ENCODE measurements around the gene TEX2.
"Not testable (repeated sequence)": the region's sequence is repeated elsewhere in the genome, so short reads cannot be mapped to it uniquely, and the experiment has no call there.

The TEX2 gene

GRCh38 chr17:64213995-64214811 is 48.9 kb downstream of the TEX2 start:
- no peak for DNase-seq (ENCODE audit: low read depth)

GRCh38 chr17:64212122-64212521 is 50.9 kb downstream of the TEX2 start:
- peak; percentile 79 for DNase-seq (ENCODE audit: low read depth)

GRCh38 chr17:64209983-64210382 is 53.1 kb downstream of the TEX2 start:
- DNase-seq (ENCODE audit: low read depth): no peak

DNA sequence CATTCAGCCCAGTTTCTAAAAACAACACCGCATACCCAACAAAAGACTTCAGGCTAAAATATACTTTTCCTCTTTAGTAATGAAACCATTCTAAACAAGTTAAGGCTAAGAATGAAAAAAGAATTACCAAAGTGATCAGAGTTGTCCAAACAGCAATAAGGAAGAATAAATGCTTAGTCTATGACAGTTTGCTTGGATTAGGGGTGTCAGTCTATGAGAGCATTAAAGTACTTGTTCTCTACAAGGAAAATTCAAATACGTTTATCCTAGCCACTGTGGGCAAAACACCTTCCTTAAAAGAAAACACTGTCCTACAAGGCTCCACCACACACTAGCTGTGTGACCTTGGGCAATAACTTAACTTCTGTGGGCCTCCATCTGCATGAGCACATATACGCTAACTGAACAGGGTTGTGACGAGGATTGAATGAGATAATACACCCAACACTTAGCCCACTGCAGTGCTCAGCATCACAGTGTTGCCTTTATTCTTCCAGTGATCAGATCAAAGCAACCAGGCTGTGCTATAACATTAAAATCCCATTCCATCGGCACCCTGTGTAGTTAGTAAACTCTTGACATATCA is 53.6 kb downstream of the TEX2 start:
- DNase-seq (ENCODE audit: low read depth): no peak

GRCh38 chr17:64208656-64209055 is 54.4 kb downstream of the TEX2 start:
- DNase-seq (ENCODE audit: low read depth): not testable (repeated sequence)

DNA sequence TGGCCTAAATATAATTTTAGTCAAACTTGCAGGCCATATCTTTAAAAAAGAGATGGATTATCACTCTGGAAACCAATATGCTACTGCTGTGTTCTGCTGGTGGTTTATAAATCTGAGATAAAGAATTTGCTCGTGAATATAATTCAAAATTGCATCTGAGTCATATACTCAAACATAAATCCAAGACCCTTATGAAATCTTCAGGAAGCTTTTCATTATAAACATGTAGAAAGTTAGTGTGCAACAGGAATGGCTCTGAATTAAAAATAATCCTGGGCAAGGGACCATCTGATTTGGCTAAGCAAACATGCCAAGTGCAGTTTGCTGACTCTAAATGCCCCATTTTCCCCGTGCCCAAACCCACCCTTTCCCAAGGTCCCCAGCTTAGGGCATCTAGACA is 57.3 kb downstream of the TEX2 start:
- DNase-seq (ENCODE audit: low read depth): no peak

DNA sequence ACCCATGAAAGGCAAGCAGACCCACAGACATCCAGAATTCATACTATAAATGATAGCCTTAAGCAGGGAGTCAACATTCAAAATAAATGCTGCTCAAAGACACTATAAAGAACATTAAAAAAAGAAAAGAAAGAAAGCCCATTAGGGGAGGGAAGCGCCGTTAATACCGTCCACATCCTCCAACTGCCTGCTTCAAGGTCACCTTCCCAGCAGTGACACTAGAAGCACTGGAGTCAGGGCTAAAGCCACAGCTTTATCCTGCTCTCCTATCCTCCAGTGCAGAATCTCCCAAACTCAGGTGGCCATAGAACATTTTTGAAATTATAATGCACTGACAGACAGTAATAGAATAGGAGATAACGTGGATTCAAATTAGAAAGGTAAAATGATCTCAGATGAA is 59.4 kb downstream of the TEX2 start:
- DNase-seq (ENCODE audit: low read depth): no peak

DNA sequence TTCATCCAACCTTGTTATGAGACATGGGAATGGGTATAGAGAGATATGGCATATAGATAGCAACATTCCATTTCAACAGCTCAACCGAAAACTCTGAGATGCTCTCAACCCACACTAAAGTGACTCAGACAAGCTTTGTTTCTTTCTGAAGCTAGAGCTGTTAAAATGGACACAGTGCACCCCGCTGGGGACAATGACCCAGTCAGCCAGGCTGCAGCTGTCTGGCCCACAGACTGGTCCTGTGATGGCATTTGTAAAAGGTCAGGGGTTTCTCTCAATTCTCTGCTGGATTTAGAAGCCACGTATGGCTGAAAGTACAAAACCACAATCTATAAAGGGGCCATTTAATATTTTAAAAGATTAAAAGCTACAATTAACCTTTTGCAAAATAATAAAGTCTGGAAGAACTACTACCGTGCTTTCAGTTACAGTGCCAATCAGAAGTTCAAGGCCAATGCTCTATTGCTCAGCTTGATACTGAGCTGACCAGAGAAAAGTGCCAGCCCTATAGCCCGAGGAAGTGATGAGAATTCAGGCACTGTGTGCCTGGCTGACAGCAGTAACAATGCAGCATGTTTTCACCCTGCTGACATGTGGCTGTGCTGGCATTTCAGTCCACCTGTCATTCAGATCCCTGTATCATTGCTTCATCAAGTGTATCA is 60.2 kb downstream of the TEX2 start:
- DNase-seq (ENCODE audit: low read depth): peak; percentile 82

GRCh38 chr17:64200080-64201032 is 62.7 kb downstream of the TEX2 start:
- DNase-seq (ENCODE audit: low read depth): no peak

DNA sequence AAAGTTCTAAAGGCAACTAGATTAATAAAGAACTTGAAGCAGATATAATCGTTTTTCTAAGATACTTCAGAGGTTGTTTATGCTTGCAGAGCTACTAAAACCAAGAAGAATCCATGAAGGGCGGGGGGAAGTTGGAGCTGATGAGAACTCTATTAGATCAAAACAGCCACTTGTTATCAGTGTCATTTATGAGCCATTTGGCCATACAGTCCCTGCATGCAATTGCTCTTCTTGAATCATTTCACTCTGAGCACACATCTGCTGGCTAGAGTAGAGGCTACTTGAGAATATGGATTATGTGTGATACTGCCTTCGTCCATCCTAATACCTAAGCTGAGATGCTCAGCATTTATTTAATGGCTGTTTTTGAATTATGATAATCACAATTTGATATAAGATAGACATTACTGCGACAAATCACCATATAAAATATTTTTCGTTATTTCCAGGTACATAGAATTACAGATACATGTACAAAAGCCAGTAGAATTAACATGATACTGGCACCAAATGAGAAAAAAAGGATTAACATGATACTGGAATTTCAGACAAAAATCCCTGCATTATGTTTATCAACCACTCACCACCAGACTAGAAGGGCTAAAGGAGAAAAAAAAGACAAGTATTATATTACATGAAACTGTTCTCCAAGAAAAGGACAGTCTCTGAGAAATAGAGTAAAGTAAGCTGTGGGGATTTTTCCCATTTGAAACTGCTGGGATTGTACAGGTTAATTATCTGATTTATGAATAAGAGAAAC is 64.5 kb downstream of the TEX2 start:
- no peak for DNase-seq (ENCODE audit: low read depth)

DNA sequence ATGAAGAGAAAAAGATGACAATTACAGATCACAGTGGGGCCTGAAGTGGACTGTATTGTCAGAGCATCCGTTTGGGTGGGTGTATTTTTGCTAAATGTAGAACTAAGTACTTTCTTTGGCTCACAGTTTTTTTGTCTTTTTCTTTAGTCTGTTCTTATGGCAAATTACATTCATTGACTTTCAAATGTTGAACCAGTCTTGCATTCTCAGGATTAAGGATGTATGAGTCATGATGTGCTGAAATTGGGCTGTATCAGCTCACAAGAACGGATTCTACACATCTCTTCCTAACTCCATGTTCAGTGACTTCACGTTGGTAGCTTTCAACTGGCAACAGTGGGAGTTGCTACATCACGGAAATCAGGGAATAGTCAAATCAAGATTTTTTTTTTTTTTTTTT is 66.5 kb downstream of the TEX2 start:
- DNase-seq (ENCODE audit: low read depth): peak; percentile 91

DNA sequence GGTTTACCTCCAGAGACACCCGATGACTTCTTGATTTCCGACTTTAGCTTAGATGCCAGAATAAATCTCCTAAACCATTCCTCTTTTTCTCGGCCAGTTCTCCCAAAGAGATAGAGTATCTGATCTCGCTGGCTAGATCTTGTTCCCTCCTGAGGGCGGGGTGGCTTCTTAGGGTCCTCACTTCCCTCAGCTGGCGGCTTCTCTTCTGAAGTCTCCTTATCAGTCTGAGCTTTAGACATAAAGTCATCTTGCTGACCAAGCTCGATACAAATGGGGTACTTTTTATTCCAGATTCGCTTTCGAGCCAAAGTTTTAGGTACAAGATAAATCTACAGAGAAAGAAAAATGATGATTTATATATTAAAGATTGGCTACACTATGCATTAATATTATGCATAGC is 69.5 kb downstream of the TEX2 start:
- DNase-seq (ENCODE audit: low read depth): no peak

- no peak for DNase-seq (ENCODE audit: low read depth)
Measured at GRCh38 chr17:64192589-64192988, 70.5 kb downstream of the TEX2 start.

DNA sequence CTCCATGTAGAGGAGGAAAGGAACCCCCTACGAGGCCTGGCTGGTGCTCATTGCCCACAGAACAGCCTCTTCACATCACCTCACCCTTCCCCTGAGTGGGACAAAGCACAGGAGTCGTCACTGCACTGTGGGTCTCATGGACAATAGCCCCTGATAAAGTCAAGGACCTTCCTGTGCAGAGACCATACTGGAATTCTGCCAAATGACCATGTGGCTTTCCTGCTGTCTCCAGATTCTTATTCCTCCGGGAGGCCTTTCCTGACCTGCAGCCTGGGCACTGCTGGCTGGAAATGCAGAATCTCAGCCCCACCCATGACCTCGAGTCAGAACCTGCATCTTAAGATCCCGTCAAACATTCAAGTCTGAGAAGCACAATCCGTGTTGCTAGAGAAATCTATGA is 72.6 kb downstream of the TEX2 start:
- DNase-seq (ENCODE audit: low read depth): no peak

- DNase-seq (ENCODE audit: low read depth): no peak
Measured at GRCh38 chr17:64188088-64188487, 75.0 kb downstream of the TEX2 start.

DNA sequence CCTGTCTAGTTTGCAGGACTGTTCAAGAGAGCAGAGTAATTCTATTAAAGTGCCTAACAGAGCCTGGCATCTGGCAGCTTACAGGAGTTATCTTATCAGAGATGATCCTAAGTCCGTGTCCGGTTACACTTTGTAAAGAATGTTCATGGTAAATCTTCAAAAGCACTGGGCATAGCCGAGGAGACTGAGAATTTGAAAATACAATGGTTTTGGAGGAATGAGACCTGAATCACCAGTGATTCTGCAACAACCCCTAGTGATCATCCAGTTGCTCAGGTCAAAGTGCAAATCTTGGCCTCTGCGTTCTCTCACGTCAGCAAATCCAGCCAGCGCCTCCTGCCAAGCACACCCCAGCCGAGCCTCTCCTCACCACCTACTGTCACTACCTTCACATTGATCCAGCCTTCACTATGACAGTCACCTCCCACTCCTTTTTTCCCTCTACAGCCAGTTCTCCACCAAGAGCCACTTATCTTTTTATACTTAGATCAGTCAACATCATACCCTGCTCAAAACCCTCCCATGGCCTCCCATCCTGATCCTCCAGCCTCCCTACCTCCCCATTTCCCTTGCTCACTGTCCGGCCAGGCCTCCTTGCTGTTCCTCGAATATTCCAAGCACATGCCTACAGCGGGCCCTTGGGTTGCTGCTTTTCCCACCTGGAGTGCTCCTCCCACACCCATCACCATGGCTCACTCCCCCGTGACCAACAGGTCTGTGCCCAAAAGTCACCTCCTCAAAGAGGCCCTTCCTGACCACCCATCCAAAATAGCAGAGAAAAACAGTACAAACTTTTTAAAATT is 75.8 kb downstream of the TEX2 start:
- no peak for DNase-seq (ENCODE audit: low read depth)

DNA sequence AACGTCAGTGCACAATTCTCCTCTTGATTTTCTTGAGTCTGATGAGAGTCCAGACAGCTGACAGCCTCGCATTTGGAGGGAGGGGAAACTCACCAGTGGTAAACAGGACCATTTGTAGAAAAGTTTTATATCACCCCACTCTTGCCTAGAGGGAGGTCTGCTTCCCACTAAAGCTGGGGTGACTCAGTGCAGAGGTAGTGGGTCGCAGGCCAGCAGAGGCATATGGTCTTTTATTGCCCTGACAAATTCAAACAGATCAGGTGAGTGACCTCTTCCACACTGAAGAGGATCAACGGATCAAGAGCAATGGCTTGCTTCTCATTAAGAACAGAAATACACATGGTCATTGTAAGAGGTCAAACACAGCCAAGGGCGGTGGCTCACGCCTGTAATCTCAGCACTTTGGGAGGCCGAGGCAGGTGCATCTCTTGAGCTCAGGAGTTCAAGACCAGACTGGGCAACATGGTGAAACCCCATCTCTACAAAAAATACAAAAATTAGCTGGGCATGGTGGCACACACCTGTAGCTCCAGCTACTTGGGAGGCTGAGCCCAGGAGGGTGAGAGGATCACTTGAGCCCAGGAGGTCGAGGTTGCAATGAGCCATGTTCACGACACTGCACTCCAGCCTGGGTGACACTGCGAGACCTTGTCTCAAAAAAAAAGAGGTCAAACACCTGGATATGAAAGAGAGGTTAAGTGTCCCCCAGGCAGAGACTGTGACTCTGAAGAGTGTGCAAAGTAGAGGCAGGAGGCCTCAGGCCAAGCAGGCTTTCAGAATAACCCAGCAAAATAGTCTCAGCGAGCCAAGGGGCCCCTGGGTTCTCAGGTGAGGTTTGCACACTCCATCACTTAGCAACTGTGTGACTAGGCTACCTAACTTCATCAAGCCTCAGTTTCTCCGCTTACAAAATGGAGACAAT is 76.6 kb downstream of the TEX2 start:
- DNase-seq (ENCODE audit: low read depth): no peak

DNA sequence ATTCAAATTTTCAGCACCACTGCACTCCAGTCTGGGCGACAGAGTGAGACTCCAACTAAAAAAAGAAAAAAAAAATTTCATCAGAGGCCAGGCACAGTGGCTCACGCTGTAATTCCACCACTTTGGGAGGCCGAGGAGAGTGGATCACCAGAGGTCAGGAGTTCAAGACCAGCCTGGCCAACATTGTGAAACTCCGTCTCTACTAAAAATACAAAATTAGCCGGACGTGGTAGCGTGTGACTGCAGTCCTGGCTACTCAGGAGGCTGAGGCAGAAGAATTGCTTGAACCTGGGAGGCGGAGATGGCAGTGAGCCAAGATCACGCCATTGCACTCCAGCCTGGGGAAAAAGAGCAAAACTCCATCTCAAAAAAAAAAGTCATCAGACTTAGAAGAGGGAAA is 77.5 kb downstream of the TEX2 start:
- DNase-seq (ENCODE audit: low read depth): peak; percentile 56

DNA sequence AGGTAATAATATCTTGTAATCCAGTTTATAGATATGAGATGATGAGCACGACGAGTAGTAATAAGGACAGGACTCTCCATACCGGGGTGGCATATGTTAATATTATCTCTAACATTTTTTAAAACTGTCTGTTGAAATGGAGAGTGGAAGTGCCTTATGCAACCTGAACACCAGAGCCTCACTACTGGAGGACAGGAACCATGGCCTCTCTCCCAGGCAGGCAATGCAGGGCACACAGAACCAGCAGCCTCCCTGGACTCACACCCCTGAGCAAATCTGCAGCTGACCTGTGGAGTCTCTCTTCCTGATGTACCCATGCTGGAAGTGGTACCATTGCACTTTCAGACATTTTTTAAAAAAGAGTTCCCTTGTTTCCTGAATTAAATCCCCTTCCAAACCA is 78.0 kb downstream of the TEX2 start:
- DNase-seq (ENCODE audit: low read depth): no peak

Data from iris pigment epithelial cell (primary cell).